GM10266 (cell line): ENCODE measurements around the gene SLK.

Experiments
- DNase-seq: peaks from one replicate; pipeline ENCODE4 v3.0.0; 2012; ENCODE audit errors: extremely low spot score
- CTCF ChIP-seq: IDR thresholded peaks from 2 replicates; pipeline ENCODE4 v1.5.1; 2012; ENCODE audit warnings: mild to moderate bottlenecking, low read depth; ENCODE audit not compliant: control insufficient read depth, insufficient read depth; ENCODE audit errors: missing control alignments

SLK gene

GRCh38 chr10:103966671-103967447, at the start of gene SLK:
SLK (plus strand) TSS chr10:103967140; CDS start chr10:103967746, 606 bp downstream.
- DNase-seq, result peak; percentile 94
- no peak for TF ChIP-seq CTCF

DNA sequence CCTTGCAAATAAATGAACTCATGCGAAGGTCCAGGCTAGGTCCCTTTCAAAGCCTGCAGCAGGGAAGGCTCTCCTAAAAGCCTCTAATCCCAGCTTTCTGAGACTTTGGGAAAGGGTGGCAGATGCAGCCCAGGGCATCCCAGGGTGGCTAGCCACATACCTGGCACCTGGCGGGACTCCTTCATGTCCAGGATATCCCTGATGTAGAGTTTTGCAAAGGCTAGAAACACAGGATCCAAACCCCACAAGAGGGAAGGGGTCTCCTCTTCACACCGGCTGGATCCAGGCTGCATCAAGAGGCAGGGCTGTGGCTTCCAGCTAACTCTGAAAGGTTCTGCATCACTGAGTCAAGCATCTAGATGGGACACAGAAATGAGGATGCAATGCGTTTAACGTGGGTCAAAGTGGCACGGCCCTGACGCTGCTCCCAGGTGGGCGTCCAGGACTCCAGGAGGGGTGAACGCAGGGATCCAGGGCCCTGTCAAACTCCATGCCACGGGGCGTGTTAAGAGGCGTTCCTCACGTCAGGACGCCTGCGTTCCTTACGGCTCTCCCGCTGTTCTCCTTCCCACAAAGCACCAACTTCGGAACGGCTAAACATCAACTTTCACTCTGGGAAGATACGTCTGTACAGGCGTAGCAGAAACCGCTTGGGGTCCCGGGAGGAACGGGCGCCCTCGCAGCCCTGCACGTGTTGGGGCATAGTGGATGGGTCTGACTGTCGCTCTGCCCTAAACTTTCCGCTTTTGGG, 49.5 kb upstream of the SLK start:
- no peak for TF ChIP-seq CTCF
- no peak for DNase-seq

DNA sequence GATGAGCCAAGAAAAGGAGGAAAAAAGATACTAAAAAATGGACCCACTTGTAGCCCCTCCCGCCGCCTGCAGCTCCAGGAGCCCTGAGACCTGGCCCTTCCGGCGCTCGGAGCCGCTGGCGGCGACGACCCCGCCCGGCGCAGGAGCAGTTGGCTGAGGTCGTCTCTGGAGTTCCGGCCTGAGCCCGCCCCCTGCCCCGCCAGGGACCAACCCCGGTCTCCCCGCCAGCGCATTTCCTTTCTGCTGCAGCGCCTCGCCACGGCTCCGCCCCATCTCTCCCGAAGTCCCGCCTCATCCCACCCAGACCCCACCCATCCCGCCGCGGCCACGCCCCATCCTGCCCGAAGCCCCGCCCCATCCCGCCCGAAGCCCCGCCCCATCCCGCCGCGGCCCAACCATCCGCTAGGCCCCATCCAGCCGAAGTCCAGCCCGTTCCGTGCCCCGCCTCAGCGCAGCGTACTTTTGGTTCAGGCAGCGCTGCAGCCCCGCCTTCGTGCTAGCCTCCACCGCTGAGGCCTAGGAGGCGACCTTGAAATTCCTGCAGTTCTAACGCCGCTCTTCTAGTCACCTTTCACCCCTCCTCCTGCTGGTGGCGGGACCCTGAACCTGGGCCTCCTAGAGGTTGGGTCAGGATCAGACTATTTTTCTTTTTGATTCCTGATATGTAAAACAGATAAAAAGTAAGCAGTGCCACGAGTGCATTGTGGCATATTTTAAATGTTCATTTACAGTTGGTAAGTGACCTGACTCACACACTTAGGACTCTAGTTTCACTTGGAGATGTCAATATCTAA, 48.7 kb upstream of the SLK start, which contains the start of gene STN1:
STN1 (minus strand) TSS at position 132 of the 794 bp plus-strand sequence. CDS start 590 bp downstream, outside the sequence.
- TF ChIP-seq CTCF, result no peak
- peak; percentile 95 for DNase-seq

GRCh38 chr10:103919648-103920025, 47.3 kb upstream of the SLK start:
- no peak for TF ChIP-seq CTCF

DNA sequence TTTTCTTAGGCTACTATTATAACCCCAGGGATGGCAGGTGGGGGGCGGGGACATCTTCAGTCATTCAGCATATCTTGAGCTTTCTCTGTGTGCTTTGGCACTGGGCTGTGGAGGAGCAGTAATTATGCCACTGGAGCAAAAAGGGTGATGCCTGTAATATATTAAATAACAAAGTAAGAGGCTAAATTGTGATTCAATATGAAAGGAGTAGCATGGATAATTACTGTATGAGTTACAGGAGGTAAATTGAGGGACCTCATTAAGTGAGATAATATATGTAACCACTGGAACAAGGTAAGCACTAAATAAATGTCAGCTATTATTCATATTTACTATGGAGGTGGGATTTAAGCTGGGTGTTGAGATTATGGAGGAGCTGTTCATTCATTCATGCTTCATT, 45.7 kb upstream of the SLK start:
- TF ChIP-seq CTCF, result no peak
- DNase-seq, result no peak

More at GRCh38 chr10:103919648-103920025, 47.3 kb upstream of the SLK start:
- DNase-seq, result no peak

GRCh38 chr10:103921750-103922195, 45.2 kb upstream of the SLK start:
- TF ChIP-seq CTCF, result peak; percentile 38
- DNase-seq, result peak; percentile 59

GRCh38 chr10:103922659-103923058, 44.3 kb upstream of the SLK start:
- TF ChIP-seq CTCF, result no peak
- no peak for DNase-seq
